CD14-positive monocyte (primary cell): ENCODE data around the gene SDK1. TPM values are rescaled to one million over a fixed set of nuclear protein-coding genes. Genes with fewer than 3 reads are reported as not detected.

ENCODE experiments used
- DNase-seq, 3 donors: peaks; one replicate each; pipeline ENCODE4 v3.0.0-alpha.2; 2011 to 2022
- H2AFZ ChIP-seq: 2 replicates; pipeline ENCODE4 v1.6.0; 2012; ENCODE audit warnings: mild to moderate bottlenecking, low read depth, low read length, inconsistent platforms; ENCODE audit not compliant: insufficient read depth, poor library complexity, severe bottlenecking
- H3K27ac ChIP-seq, 2 donors: 1 replicate in 1 of 2; 2 replicates in 1 of 2; pipeline ENCODE4 v1.5.1; 2012 to 2013; ENCODE audit warnings: low read length in 2 of 2, control low read depth in 1 of 2, inconsistent platforms in 1 of 2, low read depth in 1 of 2, mild to moderate bottlenecking in 1 of 2
- H3K27me3 ChIP-seq, 2 donors: one replicate each; pipeline versions ENCODE4 v1.6.0 to v1.6.1; 2011 to 2013; ENCODE audit warnings: low read length in 2 of 2; ENCODE audit not compliant: control insufficient read depth in 2 of 2, insufficient read depth in 2 of 2
- H3K36me3 ChIP-seq, 2 donors: replicated peaks in 1 of 2; 1 replicate in 1 of 2; 2 replicates in 1 of 2; pipeline versions ENCODE4 v1.5.1 to v1.6.1; 2012 to 2013; ENCODE audit warnings: low read length in 2 of 2, control low read depth in 1 of 2, inconsistent platforms in 1 of 2, mild to moderate bottlenecking in 1 of 2; ENCODE audit not compliant: insufficient read depth in 2 of 2, control insufficient read depth in 1 of 2
- H3K4me1 ChIP-seq, 2 donors: 1 replicate in 1 of 2; 2 replicates in 1 of 2; pipeline versions ENCODE4 v1.5.1 to v1.6.1; 2012 to 2013; ENCODE audit warnings: low read length in 2 of 2, control low read depth in 1 of 2, inconsistent platforms in 1 of 2, mild to moderate bottlenecking in 1 of 2, moderate library complexity in 1 of 2; ENCODE audit not compliant: insufficient read depth in 2 of 2, control insufficient read depth in 1 of 2
- H3K4me2 ChIP-seq: replicated peaks from 2 replicates; pipeline ENCODE3; 2012; ENCODE audit warnings: low read length, moderate library complexity, mild to moderate bottlenecking; ENCODE audit not compliant: poor library complexity, severe bottlenecking; ENCODE audit errors: extremely low read depth
- H3K4me3 ChIP-seq, 3 experiments: fragments of 200-600 bp in 1 of 3; sonication (generic) in 1 of 3; replicated peaks in 1 of 3; 1 replicate in 2 of 3; 2 replicates in 1 of 3; pipeline ENCODE4 v1.5.1; 2011 to 2013; ENCODE audit warnings: low read length in 3 of 3, mild to moderate bottlenecking in 3 of 3, control low read depth in 2 of 3, low read depth in 2 of 3, inconsistent platforms in 1 of 3, moderate library complexity in 1 of 3
- H3K79me2 ChIP-seq: 2 replicates; pipeline ENCODE4 v1.6.0; 2012; ENCODE audit warnings: mild to moderate bottlenecking, control low read depth, inconsistent platforms, low read length, moderate library complexity; ENCODE audit not compliant: insufficient read depth
- H3K9ac ChIP-seq: 2 replicates; pipeline ENCODE4 v1.6.0; 2017; ENCODE audit warnings: low read length, mild to moderate bottlenecking; ENCODE audit not compliant: insufficient read depth, poor library complexity, severe bottlenecking
- H3K9me3 ChIP-seq, 2 donors: replicated peaks in 1 of 2; 1 replicate in 1 of 2; 2 replicates in 1 of 2; pipeline versions ENCODE4 v1.5.1 to v1.6.1; 2012 to 2013; ENCODE audit warnings: low read length in 2 of 2, control low read depth in 1 of 2; ENCODE audit not compliant: control insufficient read depth in 1 of 2, insufficient read depth in 1 of 2
- H4K20me1 ChIP-seq: 2 replicates; pipeline ENCODE4 v1.6.0; 2012; ENCODE audit warnings: mild to moderate bottlenecking, low read length, control low read depth, moderate library complexity; ENCODE audit not compliant: insufficient read depth
- H3K27ac Mint-ChIP-seq, 7 donors: one replicate each; pipeline ENCODE4 v1.8.0; 2020; ENCODE audit warnings: mild to moderate bottlenecking in 7 of 7, mixed read lengths in 7 of 7, moderate library complexity in 6 of 7, inconsistent platforms in 2 of 7
- H3K27me3 Mint-ChIP-seq, 3 donors: one replicate each; pipeline ENCODE4 v1.8.0; 2021 to 2022; ENCODE audit warnings: low read depth in 3 of 3, mild to moderate bottlenecking in 3 of 3, mixed read lengths in 3 of 3, moderate library complexity in 3 of 3, inconsistent platforms in 1 of 3
- H3K36me3 Mint-ChIP-seq, 2 donors: one replicate each; pipeline ENCODE4 v1.8.0; 2020; ENCODE audit warnings: mixed read lengths in 2 of 2, inconsistent platforms in 1 of 2, mild to moderate bottlenecking in 1 of 2
- H3K4me1 Mint-ChIP-seq: one replicate; pipeline ENCODE4 v1.8.0; 2020; ENCODE audit warnings: mild to moderate bottlenecking, mixed read lengths
- H3K4me3 Mint-ChIP-seq, 2 donors: one replicate each; pipeline ENCODE4 v1.8.0; 2020; ENCODE audit warnings: mild to moderate bottlenecking in 2 of 2, mixed read lengths in 2 of 2, moderate library complexity in 1 of 2
- H3K9me3 Mint-ChIP-seq, 7 donors: one replicate each; pipeline ENCODE4 v1.8.0; 2020 to 2022; ENCODE audit warnings: mixed read lengths in 7 of 7, mild to moderate bottlenecking in 6 of 7, moderate library complexity in 6 of 7, inconsistent platforms in 2 of 7
- WGBS: methylation state at CpG from one replicate; pipeline ENCODE4 v1.1.5; 2013; ENCODE audit warnings: missing lambda C conversion rate; ENCODE audit not compliant: insufficient coverage; 5-methylcytosine and 5-hydroxymethylcytosine counted together
- intact Hi-C, 2 donors: fragments of 100-400 bp; cut with micrococcal nuclease; formaldehyde crosslinking; loops; one replicate each; pipeline versions ENCODE4 v1.15.0 to v1.15.1; 2023
- polyA plus RNA-seq, 3 donors: library from polyadenylated mRNA; depleted of rRNA in 1 of 3; unstranded in 2 of 3; stranded (reverse) in 1 of 3; fragments of 300-500 nt in 2 of 3; fragments of >200 nt in 1 of 3; fragmentation: Illumina TruSeq in 2 of 3; gene quantifications; 1 replicate in 2 of 3; 2 replicates in 1 of 3; pipeline ENCODE4 v1.2.3, GENCODE V29; 2012 to 2021
- TF ChIP-seq, protein P1 (sequence below): fragments of 200-600 bp; IDR thresholded peaks from one replicate; pipeline ENCODE4 v1.8.0; 2022; ENCODE audit warnings: antibody characterized with exemption, mild to moderate bottlenecking

SDK1 gene
- polyA plus RNA-seq, 3 donors: 0.01 TPM; not detected in 2

DNA sequence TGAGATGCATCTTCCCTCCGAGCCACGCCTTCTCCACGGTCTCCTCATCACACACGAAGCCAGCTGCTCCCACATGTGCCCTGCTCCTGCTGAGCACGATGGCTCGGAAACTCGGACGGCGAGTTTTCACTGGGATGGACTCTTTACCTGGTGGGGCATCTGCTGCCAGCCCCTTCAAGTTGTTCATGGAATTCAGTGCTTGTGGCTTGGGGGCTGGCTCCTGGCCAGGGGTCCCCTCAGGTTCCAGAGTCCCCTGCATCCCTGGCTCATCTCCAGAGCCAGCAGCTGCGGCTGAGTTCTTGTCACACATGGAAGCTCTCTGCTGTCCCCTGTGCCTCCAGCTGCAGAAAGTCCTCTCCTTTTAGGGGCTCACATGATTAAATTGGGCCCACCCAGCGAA is 654.0 kb downstream of the SDK1 start:
- 88% methylated on average over 8 of the region's 11 CpGs for WGBS
- TF ChIP-seq, protein P1, sequence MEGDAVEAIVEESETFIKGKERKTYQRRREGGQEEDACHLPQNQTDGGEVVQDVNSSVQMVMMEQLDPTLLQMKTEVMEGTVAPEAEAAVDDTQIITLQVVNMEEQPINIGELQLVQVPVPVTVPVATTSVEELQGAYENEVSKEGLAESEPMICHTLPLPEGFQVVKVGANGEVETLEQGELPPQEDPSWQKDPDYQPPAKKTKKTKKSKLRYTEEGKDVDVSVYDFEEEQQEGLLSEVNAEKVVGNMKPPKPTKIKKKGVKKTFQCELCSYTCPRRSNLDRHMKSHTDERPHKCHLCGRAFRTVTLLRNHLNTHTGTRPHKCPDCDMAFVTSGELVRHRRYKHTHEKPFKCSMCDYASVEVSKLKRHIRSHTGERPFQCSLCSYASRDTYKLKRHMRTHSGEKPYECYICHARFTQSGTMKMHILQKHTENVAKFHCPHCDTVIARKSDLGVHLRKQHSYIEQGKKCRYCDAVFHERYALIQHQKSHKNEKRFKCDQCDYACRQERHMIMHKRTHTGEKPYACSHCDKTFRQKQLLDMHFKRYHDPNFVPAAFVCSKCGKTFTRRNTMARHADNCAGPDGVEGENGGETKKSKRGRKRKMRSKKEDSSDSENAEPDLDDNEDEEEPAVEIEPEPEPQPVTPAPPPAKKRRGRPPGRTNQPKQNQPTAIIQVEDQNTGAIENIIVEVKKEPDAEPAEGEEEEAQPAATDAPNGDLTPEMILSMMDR: no peak
- intact Hi-C loops: no loop called here
- DNase-seq: no peak
- Mint-ChIP-seq H3K27me3 (peaks cover 0 to 2% (median 0%) of the 10 kb centered on the region in 3 donors), H3K27ac (no peak overlapping the region), H3K4me3 (no peak overlapping the region), H3K4me1 (no peaks in the 10 kb centered on the region), H3K9me3 (peaks cover 2 to 18% (median 9%) of the 10 kb centered on the region in 7 donors), H3K36me3 (no peaks in the 10 kb centered on the region)
- no peaks in the 10 kb centered on the region for H3K36me3 ChIP-seq
- H3K4me2 ChIP-seq: no peak overlapping the region
- H3K79me2 ChIP-seq: no peaks in the 10 kb centered on the region
- H3K27ac ChIP-seq: no peak overlapping the region
- no peaks in the 10 kb centered on the region for H4K20me1 ChIP-seq
- H3K4me3 ChIP-seq: no peak overlapping the region
- H2AFZ ChIP-seq: no peak overlapping the region
- peaks cover 0 to 8% of the 10 kb centered on the region in 2 donors for H3K9me3 ChIP-seq
- H3K4me1 ChIP-seq: no peaks in the 10 kb centered on the region
- H3K9ac ChIP-seq: no peak overlapping the region
- H3K27me3 ChIP-seq: no peaks in the 10 kb centered on the region

DNA sequence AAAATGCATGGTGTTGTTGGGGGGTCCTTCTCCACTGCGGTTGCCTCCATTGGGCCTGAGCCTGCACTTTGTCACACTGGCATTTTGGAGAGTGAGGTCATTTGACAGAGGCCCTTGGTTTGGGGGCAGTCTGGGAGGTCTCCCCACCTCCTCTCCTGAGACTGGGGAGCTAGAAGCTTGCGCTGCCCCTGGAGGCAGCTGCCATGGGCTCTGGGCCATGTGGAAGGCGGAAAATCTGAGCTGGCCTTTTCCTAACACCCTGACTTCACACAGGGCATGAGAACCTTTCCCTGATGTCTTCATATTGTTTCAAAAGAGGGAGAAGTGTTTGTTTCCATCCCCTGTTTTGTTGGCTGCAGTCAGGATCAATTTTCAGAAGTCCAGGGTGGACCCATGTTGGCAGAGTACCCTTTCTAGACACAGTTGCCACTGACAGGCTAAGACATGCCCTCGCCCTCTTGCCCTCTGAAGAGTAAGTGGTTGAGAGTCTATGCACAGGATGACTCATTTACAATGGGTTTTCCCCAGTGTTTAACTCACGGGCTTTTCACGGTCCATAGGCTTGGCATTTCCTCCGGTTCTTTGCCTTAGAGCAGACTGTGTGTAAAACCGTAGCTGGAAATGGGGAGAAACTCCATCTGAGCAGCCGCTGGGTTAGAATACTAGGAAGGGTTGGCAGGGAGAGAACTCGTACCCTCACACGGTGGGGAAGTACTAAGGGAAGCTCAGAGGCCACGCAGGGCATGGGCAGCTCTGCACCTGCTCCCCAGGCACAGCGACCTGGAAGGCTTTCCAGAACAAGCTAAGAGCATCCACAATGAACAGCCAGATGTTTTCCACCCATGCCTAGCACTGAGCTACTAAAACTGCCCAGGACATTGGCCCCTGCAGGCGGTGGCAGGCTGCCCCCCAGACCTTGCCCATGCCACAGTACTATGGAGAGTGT is 655.0 kb downstream of the SDK1 start:
- Histone ChIP-seq H3K9ac (no peak overlapping the region), H3K79me2 (no peaks in the 10 kb centered on the region), H3K4me2 (no peak overlapping the region), H3K27me3 (no peaks in the 10 kb centered on the region), H3K4me1 (no peaks in the 10 kb centered on the region), H4K20me1 (no peaks in the 10 kb centered on the region), H3K27ac (no peak overlapping the region), H2AFZ (no peak overlapping the region), H3K36me3 (no peaks in the 10 kb centered on the region), H3K9me3 (peaks cover 0 to 11% of the 10 kb centered on the region in 2 donors), H3K4me3 (no peak overlapping the region)
- TF ChIP-seq, protein P1: no peak
- H3K27me3 Mint-ChIP-seq: peaks cover 0 to 2% (median 0%) of the 10 kb centered on the region in 3 donors
- no peak for DNase-seq
- intact Hi-C loops: no loop called here
- H3K36me3 Mint-ChIP-seq: no peaks in the 10 kb centered on the region
- no peak overlapping the region for H3K4me3 Mint-ChIP-seq
- peaks cover 2 to 12% (median 6%) of the 10 kb centered on the region in 7 donors for H3K9me3 Mint-ChIP-seq
- 84% methylated on average over 9 of the region's 14 CpGs for WGBS
- H3K4me1 Mint-ChIP-seq: no peaks in the 10 kb centered on the region
- no peak overlapping the region for H3K27ac Mint-ChIP-seq
